Measurements from ENCODE around the gene ARL3.

- TF ChIP-seq CTCF (conservative IDR thresholded peaks at IDR 0.05; ENCODE audit: low read depth, low read length) = no peak
- TF ChIP-seq POLR2A (IDR thresholded peaks at IDR 0.05; ENCODE audit: low read depth, low read length) = no peak
- no peak for TF ChIP-seq MXI1 (IDR thresholded peaks at IDR 0.05; ENCODE audit: borderline replicate concordance, low read depth, low read length)
- no peak for TF ChIP-seq USF2 (IDR thresholded peaks at IDR 0.05; ENCODE audit: low read depth, low read length)
- TF ChIP-seq CEBPB (IDR thresholded peaks at IDR 0.05; ENCODE audit: low read depth, low read length) = no peak
- TF ChIP-seq RAD21 (IDR thresholded peaks at IDR 0.05; ENCODE audit: low read length) = no peak
- TF ChIP-seq RFX5 (IDR thresholded peaks at IDR 0.05; ENCODE audit: low read depth, low read length) = no peak
- TF ChIP-seq NFE2L2 (IDR thresholded peaks at IDR 0.05; ENCODE audit: low read depth, low read length) = no peak
- no peak for TF ChIP-seq SMC3 (IDR thresholded peaks at IDR 0.05; ENCODE audit: low read depth, low read length)
- no peak for TF ChIP-seq CHD1 (IDR thresholded peaks at IDR 0.05; ENCODE audit: low read depth, low read length)
These were observed 88.0 kb downstream of the ARL3 start for GRCh38 chr10:102626026-102626685.

Data from IMR-90 (cell line).